Colon (tissue), 2 donors: ENCODE results near the gene RNF144B.
"Not testable (repeated sequence)": the region's sequence is repeated elsewhere in the genome, so short reads cannot be mapped to it uniquely, and the experiment has no call there.

ENCODE experiments used
- FAIRE-seq: peaks from 2 replicates; lab custom pipeline; 2012; peaks lifted over from hg19 to GRCh38; lab: Jason Lieb, UNC
- donor health status: control.
- donor health status: control.

The RNF144B gene

GRCh38 chr6:18387061-18387721, at the start of gene RNF144B:
Gene RNF144B (plus strand): TSS chr6:18387350. CDS start chr6:18399535, 12,185 bp downstream.
- no peak for FAIRE-seq

- FAIRE-seq = no peak
Measured at GRCh38 chr6:18339599-18339998, 47.6 kb upstream of the RNF144B start.

GRCh38 chr6:18340781-18341551, 46.2 kb upstream of the RNF144B start:
- no peak for FAIRE-seq

DNA sequence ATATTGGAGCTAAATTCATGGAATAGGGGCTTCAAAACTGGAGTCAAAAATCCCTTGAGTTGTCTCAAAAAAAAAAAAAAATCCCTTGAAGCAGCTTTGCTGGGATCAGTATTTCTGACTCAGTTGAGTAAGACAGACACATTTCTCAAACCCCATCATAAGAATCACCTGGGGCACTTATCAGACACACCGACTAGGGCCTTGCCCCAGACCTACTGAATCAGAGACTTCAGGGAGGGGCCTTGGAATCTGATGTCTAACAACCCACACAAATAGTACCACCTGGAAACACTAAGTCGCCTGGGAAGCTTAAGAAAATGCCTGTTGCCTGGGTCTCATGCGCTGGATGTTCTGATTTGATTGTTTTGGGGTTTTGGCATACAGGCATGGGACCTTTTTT, 44.9 kb upstream of the RNF144B start:
- FAIRE-seq = no peak

GRCh38 chr6:18343741-18344140, 43.4 kb upstream of the RNF144B start:
- FAIRE-seq = no peak

- FAIRE-seq = no peak
Measured at GRCh38 chr6:18347021-18347577, 40.1 kb upstream of the RNF144B start.

- no peak for FAIRE-seq
Measured at GRCh38 chr6:18347866-18348265, 39.3 kb upstream of the RNF144B start.

DNA sequence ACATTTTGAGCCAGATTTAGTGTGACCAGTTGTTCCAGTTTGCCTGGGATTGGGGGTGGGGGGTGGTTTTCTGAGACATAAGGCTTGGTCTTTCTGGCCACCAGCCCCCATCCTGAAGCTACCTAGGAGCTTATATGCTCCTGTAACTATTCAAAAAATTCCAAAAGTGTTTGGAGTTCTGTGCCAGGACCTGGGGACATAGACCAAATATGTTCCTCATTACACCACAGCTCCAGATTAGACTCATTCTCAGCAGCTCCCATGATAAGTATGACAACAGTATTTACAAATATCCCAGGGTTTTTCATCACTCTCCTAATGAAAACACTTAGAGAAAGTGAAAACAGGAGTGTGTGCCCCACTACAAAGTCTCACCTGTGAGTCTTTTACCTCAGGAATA, 37.8 kb upstream of the RNF144B start:
- no peak for FAIRE-seq

DNA sequence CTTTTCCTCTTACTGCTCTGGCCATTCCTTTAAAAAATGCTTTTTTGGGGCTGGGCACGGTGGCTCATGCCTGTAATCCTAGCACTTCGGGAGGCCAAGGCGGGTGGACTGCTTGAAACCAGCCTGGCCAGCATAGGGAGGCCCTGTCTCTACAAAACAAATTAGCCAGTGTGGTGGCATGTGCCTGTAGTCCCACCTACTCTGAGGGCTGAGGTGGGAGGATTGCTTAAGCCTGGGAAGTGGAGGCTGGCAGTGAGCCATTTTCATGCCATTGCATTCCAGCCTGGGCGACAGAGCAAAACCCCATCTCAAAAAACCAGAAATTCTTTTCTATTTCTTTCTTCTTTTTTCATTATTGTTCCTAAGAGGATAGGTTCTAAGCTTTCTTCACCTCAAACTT, 36.9 kb upstream of the RNF144B start:
- no peak for FAIRE-seq

- no peak for FAIRE-seq
Measured at GRCh38 chr6:18350712-18351111, 36.4 kb upstream of the RNF144B start.

- FAIRE-seq = no peak
Measured at GRCh38 chr6:18352001-18352400, 35.1 kb upstream of the RNF144B start.

GRCh38 chr6:18352842-18353241, 34.3 kb upstream of the RNF144B start:
- FAIRE-seq = no peak

GRCh38 chr6:18353251-18353650, 33.9 kb upstream of the RNF144B start:
- FAIRE-seq = no peak

- not testable (repeated sequence) for FAIRE-seq
Measured at GRCh38 chr6:18357546-18357945, 29.6 kb upstream of the RNF144B start.

- no peak for FAIRE-seq
Measured at GRCh38 chr6:18359237-18359885, 27.8 kb upstream of the RNF144B start.

DNA sequence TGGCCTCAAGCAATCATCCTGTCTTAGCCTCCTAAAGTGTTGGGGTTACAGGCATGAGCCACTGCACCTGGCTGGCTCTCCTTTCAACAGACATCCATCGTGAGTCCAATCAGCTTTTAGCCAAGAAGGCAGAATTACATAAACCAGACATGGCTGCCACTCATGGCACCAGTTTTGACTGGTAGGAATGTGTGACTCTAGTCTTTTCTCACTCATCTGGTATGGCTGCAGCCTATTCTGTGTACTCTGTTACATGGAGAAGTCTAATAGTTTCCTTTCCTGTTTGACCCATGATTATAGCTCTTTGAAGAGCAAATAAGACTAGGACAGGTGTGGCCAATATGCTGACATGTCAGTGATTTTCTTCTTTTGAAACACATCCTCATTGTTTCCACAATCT, 27.0 kb upstream of the RNF144B start:
- FAIRE-seq = no peak

GRCh38 chr6:18362058-18362561, 25.0 kb upstream of the RNF144B start:
- FAIRE-seq = no peak

GRCh38 chr6:18363746-18364145, 23.4 kb upstream of the RNF144B start:
- FAIRE-seq = no peak

DNA sequence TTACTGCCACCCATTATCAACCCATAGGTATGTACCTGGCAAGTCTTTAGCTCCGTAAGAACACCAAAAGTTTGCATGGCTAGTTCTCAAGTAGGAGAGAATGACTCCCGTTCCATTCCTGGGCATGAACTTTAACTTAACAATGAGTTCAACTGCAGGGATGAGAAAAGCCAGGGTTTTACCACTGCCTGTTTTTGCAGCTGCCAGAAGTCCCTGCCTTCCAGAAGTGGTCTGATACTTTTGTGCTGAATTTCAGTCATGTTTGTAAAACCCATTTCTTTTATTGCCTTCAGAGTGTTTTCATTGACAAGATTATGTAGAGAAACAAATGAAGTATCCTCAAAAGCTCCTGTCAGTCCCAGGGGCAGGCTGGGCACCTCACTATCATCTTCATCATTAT, 22.6 kb upstream of the RNF144B start:
- not testable (repeated sequence) for FAIRE-seq

DNA sequence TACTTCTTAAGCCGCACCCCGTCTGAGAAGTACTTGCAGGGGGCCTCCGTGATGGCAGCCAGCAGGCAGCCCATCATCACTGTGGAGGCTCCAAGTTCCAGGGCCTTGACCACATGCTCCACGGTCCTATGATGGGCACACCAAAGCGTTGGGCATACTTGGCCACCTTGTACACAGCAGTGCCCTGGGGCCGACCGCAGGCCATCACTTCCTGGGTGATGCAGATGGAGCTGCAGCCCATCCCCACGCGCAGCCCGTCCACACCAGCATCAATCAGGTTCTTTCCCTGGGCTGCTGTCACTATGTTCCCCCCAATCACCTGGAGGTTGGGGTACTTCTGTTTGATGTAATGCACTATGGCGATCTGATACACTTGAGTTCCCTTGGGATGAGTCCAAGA, 19.8 kb upstream of the RNF144B start:
- no peak for FAIRE-seq

DNA sequence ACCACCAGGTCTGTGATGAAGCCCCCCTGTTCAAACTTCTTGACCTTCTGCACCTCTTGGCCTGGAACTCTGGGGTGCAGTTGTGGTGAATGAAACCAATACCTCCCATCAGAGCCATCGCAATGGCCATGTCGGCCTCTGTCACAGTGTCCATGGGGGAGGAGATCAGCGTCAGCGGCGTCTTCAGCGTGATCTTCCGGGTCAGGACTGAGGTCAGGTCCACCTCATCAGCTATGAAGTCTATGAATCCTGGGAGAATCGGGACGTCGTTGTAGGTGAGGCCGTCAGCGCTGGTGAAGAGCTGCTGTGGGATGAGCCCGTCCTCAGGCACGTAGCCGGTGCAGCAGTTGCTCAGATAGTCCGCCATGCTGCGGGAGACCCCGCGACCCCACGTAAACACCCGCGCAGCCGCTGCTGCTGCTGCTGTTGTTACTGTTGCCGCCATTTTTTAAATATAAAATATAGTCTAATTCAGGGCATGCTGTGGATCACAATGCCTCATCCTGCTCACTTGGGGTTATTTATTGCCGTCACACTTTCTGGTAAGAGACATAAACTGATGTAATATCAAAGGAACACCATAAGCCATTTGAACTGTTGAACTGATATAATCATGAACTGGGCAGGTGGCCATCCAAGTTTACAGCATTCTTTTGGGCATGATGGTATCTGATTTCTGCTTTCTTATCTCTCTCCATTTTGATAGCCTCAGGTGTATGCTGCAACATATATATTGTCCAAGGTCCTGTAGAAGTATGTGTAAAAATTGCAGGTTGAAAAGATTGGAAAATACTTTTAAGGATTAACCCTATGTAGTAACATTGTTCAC, 18.7 kb upstream of the RNF144B start:
- no peak for FAIRE-seq

- FAIRE-seq = no peak
Measured at GRCh38 chr6:18371010-18371409, 16.1 kb upstream of the RNF144B start.
